Gastrocnemius medialis (tissue), 4 donors: ENCODE results near the gene ARHGEF10L. TPM values are rescaled to one million over a fixed set of nuclear protein-coding genes. Genes with fewer than 3 reads are reported as not detected.

Source experiments
- ATAC-seq, 2 donors: fragments of 150-250 bp; one replicate each; pipeline ENCODE4 v1.9.1; 2016
- DNase-seq, 2 donors: peaks; one replicate each; pipeline ENCODE4 v3.0.0-alpha.2; 2019
- H3K27ac ChIP-seq, 4 donors: fragments of 200-600 bp; sonication (generic); 1 replicate in 1 of 4; 2 replicates in 3 of 4; pipeline ENCODE4 v1.5.1; 2016 to 2018; ENCODE audit warnings: mild to moderate bottlenecking in 2 of 4, moderate library complexity in 1 of 4
- H3K27me3 ChIP-seq, 3 donors: fragments of 200-600 bp; sonication (generic) in 2 of 3; 1 replicate in 1 of 3; 2 replicates in 2 of 3; pipeline versions ENCODE4 v1.5.1 to v1.6.0; 2016 to 2019; ENCODE audit warnings: mild to moderate bottlenecking in 1 of 3, moderate library complexity in 1 of 3
- H3K36me3 ChIP-seq, 2 donors: fragments of 200-600 bp; sonication (generic) in 1 of 2; one replicate each; pipeline ENCODE4 v1.5.1; 2017 to 2018
- H3K4me1 ChIP-seq, 2 donors: fragments of 200-600 bp; sonication (generic) in 1 of 2; one replicate each; pipeline ENCODE4 v1.5.1; 2016 to 2017; ENCODE audit warnings: mild to moderate bottlenecking in 2 of 2
- H3K4me3 ChIP-seq, 4 donors: fragments of 200-600 bp; sonication (generic) in 3 of 4; 1 replicate in 1 of 4; 2 replicates in 3 of 4; pipeline ENCODE4 v1.5.1; 2016 to 2019; ENCODE audit warnings: mild to moderate bottlenecking in 2 of 4
- H3K9me3 ChIP-seq, 3 donors: fragments of 200-600 bp; sonication (generic) in 2 of 3; 1 replicate in 1 of 3; 2 replicates in 2 of 3; pipeline ENCODE4 v1.5.1; 2016 to 2019
- CTCF ChIP-seq, 5 experiments: fragments of 450-650 bp in 3 of 5; fragments of 200-600 bp in 2 of 5; sonication (generic) in 2 of 5; IDR thresholded peaks in 4 of 5; conservative IDR thresholded peaks in 1 of 5; 1 replicate in 4 of 5; 2 replicates in 1 of 5; pipeline ENCODE4 v1.5.1; 2016 to 2019; ENCODE audit warnings: antibody characterized with exemption in 5 of 5, mild to moderate bottlenecking in 3 of 5, moderate library complexity in 3 of 5
- POLR2A ChIP-seq, 2 donors: fragments of 450-650 bp; IDR thresholded peaks; one replicate each; pipeline ENCODE4 v1.6.1; 2017; ENCODE audit warnings: antibody characterized with exemption in 2 of 2, mild to moderate bottlenecking in 2 of 2, moderate library complexity in 2 of 2
- in situ Hi-C, 4 donors: fragments of 200-750 bp; cut with MboI; loops; one replicate each; pipeline versions ENCODE4 v1.15.0 to v1.8.0; 2017; ENCODE audit warnings: low sequenced_read_pairs in 4 of 4
- intact Hi-C: fragments of 100-400 bp; cut with DNase I; formaldehyde crosslinking; loops from one replicate; pipeline ENCODE4 v1.15.1; 2023; ENCODE audit warnings: low total_unique reads
- total RNA-seq, 4 donors: library from RNA; depleted of rRNA; stranded (reverse); fragments of >200 nt; gene quantifications; one replicate each; pipeline versions ENCODE4 v1.1.0 to v1.2.3, GENCODE V29; 2016

ARHGEF10L gene
- total RNA-seq, 4 donors from 2014 or later: 21.2 to 111 (median 73.8) TPM

GRCh38 chr1:17673329-17674072 lies 134.0 kb downstream of the ARHGEF10L start:
- Histone ChIP-seq H3K4me1 (peaks cover 22 to 26% of the 10 kb centered on the region in 2 donors), H3K36me3 (peaks cover 0 to 4% of the 10 kb centered on the region in 2 donors), H3K27ac (peak overlapping the region; percentile 39 to 60 (median 44)), H3K4me3 (no peak overlapping the region), H3K27me3 (no peaks in the 10 kb centered on the region), H3K9me3 (no peaks in the 10 kb centered on the region)
- in situ Hi-C loops (no loop called here), intact Hi-C loops (no loop called here)
- ATAC-seq: peak; percentile 50 to 54
- DNase-seq: peak in 1 of 2 donors; percentile 40
- no peak for TF ChIP-seq CTCF (IDR thresholded peaks at IDR 0.05 in 4 of 5, conservative IDR thresholded peaks at IDR 0.05 in 1 of 5)
- no peak for TF ChIP-seq POLR2A (IDR thresholded peaks at IDR 0.05)

GRCh38 chr1:17674726-17675500 lies 135.4 kb downstream of the ARHGEF10L start:
- ATAC-seq (peak; percentile 61), DNase-seq (no peak)
- Histone ChIP-seq H3K36me3 (peaks cover 0 to 4% of the 10 kb centered on the region in 2 donors), H3K9me3 (no peaks in the 10 kb centered on the region), H3K4me3 (no peak overlapping the region), H3K27me3 (no peaks in the 10 kb centered on the region), H3K4me1 (peaks cover 18 to 26% of the 10 kb centered on the region in 2 donors), H3K27ac (peak overlapping the region in 1 of 4 donors; percentile 47)
- in situ Hi-C loops: no loop called here
- intact Hi-C loops: no loop called here
- no peak for TF ChIP-seq CTCF (IDR thresholded peaks at IDR 0.05 in 4 of 5, conservative IDR thresholded peaks at IDR 0.05 in 1 of 5)
- TF ChIP-seq POLR2A (IDR thresholded peaks at IDR 0.05): no peak

- Histone ChIP-seq H3K27ac (no peak overlapping the region), H3K4me3 (no peak overlapping the region), H3K9me3 (no peaks in the 10 kb centered on the region), H3K4me1 (peaks cover 17 to 26% of the 10 kb centered on the region in 2 donors), H3K36me3 (no peaks in the 10 kb centered on the region), H3K27me3 (no peaks in the 10 kb centered on the region)
- in situ Hi-C loops (no loop called here), intact Hi-C loops (no loop called here)
- TF ChIP-seq POLR2A (IDR thresholded peaks at IDR 0.05) (no peak), CTCF (IDR thresholded peaks at IDR 0.05 in 4 of 5, conservative IDR thresholded peaks at IDR 0.05 in 1 of 5) (no peak)
- DNase-seq (no peak), ATAC-seq (no peak)
Measured at GRCh38 chr1:17675744-17676143, 136.2 kb downstream of the ARHGEF10L start.

GRCh38 chr1:17676387-17677060 lies 137.0 kb downstream of the ARHGEF10L start:
- no peak overlapping the region for H3K4me3 ChIP-seq
- TF ChIP-seq CTCF (IDR thresholded peaks at IDR 0.05 in 4 of 5, conservative IDR thresholded peaks at IDR 0.05 in 1 of 5) (no peak), POLR2A (IDR thresholded peaks at IDR 0.05) (no peak)
- DNase-seq (no peak), ATAC-seq (no peak)
- H3K27me3 ChIP-seq: no peaks in the 10 kb centered on the region
- H3K4me1 ChIP-seq: peaks cover 12 to 26% of the 10 kb centered on the region in 2 donors
- in situ Hi-C loops: no loop called here
- no peak overlapping the region for H3K27ac ChIP-seq
- intact Hi-C loops: no loop called here
- no peaks in the 10 kb centered on the region for H3K9me3 ChIP-seq
- H3K36me3 ChIP-seq: no peaks in the 10 kb centered on the region
